AG09309 (cell line): ENCODE measurements around the gene TUBA1A.
"Not testable (repeated sequence)": the region's sequence is repeated elsewhere in the genome, so short reads cannot be mapped to it uniquely, and the experiment has no call there.

Source experiments
- DNase-seq: peaks from one replicate; pipeline ENCODE4 v3.0.0-alpha.2; 2010; ENCODE audit warnings: low read depth
- H3K4me3 ChIP-seq: 2 replicates; pipeline ENCODE4 v1.5.1; 2011; ENCODE audit warnings: mild to moderate bottlenecking, low read depth, low read length, moderate library complexity; ENCODE audit not compliant: control insufficient read depth
- TF ChIP-seq, protein P1 (sequence below): IDR thresholded peaks from 2 replicates; pipeline ENCODE4 v1.5.1; 2011; ENCODE audit warnings: mild to moderate bottlenecking, low read depth, low read length, inconsistent platforms; ENCODE audit not compliant: insufficient read depth, control insufficient read depth; ENCODE audit errors: missing control alignments

Gene TUBA1A

DNA sequence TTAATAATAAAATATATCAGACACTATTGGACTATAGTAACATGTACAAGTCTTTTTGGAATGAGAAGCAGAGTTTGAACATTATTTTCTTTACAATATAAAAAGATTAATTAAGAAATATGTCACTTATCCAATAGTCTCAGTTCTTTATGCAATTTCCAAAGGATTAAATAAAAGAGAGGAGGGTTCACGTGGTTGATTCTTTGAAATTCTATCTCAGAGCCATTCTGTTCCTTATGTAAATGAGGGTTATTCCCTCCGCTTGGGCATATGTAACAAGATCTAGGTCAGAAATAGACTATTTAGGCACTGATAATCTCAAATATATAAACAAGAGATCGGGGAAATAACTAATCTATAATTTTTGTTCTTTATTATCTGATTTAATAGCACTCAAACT, 2.1 kb upstream of the TUBA1A start:
- TF ChIP-seq, protein P1, sequence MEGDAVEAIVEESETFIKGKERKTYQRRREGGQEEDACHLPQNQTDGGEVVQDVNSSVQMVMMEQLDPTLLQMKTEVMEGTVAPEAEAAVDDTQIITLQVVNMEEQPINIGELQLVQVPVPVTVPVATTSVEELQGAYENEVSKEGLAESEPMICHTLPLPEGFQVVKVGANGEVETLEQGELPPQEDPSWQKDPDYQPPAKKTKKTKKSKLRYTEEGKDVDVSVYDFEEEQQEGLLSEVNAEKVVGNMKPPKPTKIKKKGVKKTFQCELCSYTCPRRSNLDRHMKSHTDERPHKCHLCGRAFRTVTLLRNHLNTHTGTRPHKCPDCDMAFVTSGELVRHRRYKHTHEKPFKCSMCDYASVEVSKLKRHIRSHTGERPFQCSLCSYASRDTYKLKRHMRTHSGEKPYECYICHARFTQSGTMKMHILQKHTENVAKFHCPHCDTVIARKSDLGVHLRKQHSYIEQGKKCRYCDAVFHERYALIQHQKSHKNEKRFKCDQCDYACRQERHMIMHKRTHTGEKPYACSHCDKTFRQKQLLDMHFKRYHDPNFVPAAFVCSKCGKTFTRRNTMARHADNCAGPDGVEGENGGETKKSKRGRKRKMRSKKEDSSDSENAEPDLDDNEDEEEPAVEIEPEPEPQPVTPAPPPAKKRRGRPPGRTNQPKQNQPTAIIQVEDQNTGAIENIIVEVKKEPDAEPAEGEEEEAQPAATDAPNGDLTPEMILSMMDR: no peak

DNA sequence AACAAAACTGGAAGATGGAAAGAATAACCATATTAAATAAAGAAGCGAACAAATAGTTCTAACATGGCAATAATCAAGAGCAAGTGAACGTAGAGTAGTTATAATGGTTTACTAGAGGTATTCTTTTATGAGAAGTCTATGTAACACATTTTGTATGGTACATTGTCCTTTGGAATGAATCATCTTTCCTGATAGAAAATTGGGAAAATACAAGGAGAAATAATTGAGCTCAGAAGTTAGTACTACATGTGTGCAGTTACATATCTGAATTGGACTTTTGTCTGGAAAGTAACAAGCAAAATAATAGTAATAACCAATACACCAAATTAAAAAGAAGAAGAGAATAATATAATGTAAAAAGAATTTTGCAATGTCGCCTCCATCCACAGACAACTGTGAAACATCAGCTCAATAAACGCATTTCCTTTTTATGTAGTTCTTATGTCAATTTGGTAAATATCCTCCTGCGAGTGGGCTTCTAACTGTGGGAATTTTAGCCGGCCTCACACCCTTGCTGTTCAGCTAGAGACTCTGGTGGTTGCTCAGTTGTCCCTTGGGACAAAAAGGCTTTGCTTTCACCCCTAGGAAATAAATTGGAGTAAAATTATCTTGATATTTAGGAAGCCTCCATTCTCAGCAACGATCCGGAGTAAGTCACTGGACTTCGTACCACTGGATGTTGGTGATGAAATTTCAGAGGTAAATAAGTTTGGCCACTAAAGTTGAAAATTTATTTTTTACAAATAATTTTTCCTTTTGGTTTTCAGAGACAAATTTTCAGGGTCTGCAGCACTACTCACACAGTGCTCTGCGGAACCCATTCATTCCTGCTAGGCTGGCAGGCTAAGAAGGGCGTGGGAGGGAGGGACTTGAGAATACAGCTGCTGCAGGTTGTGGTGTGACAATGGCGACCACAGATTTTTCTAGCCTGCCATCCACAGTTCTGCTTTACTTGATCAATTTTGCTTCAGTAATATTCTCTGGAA, 1.1 kb upstream of the TUBA1A start:
- TF ChIP-seq, protein P1: no peak
- H3K4me3 ChIP-seq: peak overlapping the region; percentile 69; the same call in 1 of the 2 replicates

More for the DNA sequence above, 2.1 kb upstream of the TUBA1A start:
- no peak for DNase-seq
- no peak overlapping the region for H3K4me3 ChIP-seq

DNA sequence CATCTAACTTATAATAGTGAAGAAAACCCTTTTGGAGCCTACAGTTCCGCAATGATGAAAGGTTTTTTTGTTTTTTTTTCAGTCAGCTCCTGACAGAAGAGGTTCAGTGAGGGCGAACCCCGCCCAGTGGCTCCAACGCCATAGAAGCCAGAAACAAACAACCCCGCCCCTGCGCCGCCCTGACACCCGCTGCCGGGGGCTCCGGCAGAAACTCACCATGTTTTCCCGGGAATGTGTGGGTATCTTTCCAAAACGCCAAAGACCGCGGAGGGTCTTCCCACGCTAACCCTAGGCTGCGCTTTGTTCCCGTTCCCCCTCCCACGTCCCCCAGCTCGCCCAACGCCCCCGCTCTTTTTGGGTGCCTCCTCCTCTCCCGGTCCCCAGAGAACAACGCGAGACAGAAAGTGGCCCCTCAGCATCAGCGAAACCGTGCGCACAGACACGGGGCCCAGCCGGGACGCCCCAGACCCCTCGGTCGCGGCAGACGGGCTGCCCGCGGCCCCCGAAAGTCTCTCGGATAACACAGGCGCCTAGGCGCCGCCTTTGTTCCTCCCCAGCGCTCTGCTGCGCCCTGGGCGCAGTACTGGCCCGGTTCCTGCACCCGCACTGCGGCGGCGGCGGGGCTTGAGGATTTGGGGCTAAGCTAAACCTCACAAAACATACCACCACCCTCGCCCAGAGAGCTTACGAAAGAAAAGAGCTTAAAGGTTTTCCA, 522 bp downstream of the TUBA1A start:
- peak; percentile 25 for DNase-seq
- TF ChIP-seq, protein P1: no peak
- peak overlapping the region; percentile 69 for H3K4me3 ChIP-seq

More for the DNA sequence above, 1.1 kb upstream of the TUBA1A start:
- DNase-seq: no peak

DNA sequence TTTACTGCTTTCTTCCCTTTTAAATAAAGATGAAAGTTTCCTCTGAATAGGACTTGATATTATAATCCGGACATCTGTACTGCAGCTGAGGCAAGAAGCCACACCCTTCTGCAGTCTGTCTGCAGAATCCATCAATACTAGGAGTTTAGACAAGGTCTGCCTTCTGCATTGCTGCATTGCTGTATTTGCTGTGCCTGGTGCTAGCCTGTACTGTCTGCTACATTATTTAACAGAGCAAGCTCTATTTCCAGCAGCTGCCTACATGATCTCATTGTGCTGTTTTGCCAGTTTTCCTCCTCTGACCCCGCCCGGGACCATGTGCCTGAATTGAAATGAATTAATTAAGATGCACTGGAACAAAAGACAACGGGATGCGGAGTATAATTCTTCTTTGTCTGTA, 1.7 kb downstream of the TUBA1A start:
- TF ChIP-seq, protein P1: no peak
- H3K4me3 ChIP-seq: peak overlapping the region; percentile 69
- DNase-seq: peak; percentile 7

DNA sequence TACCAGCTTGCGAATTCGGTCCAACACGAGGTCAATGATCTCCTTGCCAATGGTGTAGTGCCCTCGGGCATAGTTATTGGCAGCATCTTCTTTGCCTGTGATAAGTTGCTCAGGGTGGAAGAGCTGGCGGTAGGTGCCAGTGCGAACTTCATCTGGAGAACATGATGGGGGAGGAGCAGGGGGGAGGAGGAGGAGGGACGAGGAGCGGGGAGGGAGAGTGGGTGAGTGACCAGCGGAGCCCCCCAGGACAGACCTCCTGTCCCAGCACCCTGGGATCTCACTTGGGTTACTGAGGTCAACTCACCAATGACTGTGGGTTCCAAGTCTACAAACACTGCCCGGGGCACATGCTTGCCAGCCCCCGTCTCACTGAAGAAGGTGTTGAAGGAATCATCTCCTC, 2.6 kb downstream of the TUBA1A start:
- H3K4me3 ChIP-seq, DNase-seq: not testable (repeated sequence)

DNA sequence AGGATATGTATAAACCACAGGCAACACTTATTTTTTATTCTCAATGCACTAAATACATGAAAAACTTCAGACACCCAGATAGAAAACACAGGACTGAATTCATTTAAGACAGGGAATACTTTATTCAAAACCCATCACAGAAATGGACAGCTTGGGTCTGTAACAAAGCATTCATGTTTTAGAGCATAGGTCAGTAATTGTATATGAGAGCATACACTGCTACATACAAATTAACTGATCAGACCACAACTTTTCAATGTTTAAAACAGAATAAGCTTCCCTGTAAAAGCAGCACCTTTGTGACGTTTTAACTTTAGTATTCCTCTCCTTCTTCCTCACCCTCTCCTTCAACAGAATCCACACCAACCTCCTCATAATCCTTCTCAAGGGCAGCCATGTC, 4.2 kb downstream of the TUBA1A start:
- H3K4me3 ChIP-seq, DNase-seq: not testable (repeated sequence)

DNA sequence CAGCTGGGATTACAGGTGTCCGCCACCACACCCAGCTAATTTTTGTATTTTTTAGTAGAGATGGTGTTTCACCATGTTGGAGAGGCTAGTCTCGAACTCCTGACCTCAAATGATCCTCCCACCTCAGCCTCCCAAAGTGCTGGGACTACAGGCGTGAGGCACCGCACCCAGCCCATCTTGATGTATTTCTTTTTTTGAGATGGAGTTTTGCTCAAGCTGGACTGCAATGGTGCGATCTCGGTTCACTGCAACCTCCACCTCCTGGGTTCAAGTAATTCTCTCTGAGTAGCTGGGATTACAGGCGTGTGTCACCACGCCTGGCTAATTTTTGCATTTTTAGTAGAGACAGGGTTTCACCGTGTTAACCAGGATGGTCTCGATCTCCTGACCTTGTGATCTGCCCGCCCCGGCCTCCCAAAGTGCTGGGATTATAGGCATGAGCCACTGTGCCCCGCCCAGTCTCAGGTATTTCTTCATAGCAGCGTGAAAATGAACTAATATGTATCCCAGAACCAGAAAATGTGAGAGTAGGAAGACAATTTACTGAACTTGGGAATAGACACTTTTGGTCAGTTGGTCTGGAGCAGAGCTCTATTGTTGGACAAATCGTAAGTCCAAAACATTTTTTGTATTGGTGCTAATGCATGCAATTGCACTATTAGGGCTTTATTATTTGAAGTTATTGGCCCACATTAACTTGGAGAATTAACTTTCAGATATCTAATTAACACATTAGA, 5.5 kb downstream of the TUBA1A start:
- not testable (repeated sequence) for H3K4me3 ChIP-seq, DNase-seq

DNA sequence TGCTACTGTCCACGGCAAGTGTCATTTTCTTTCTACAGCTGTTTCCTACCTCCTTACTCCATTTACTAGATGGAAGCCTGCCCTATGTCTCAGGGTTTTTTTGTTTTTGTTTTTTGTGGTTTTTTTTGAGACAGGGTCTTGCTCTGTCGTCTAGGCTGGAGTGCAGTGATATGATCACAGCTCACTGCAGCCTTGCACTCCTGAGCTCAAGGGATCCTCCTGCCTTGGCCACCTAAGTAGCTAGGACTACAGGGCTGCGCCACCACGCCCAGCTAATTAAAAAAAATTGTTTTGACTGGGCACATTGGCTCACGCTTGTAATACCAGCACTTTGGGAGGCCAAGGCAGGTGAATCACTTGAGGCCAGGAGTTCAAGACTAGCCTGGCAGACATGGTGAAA, 14.7 kb downstream of the TUBA1A start:
- H3K4me3 ChIP-seq: no peak overlapping the region
- no peak for DNase-seq
- TF ChIP-seq, protein P1: no peak
